NCI-H2227 (cell line): ENCODE measurements around the gene PLOD3.
"Not testable (repeated sequence)": the region's sequence is repeated elsewhere in the genome, so short reads cannot be mapped to it uniquely, and the experiment has no call there.

ENCODE experiments used
- DNase-seq: peaks from one replicate; lab custom pipeline; 2025; ENCODE audit not compliant: unreplicated experiment; lab: John Stamatoyannopoulos, UW

PLOD3 gene

GRCh38 chr7:101216001-101216859 lies 1.2 kb downstream of the PLOD3 start:
- DNase-seq: peak; percentile 44

DNA sequence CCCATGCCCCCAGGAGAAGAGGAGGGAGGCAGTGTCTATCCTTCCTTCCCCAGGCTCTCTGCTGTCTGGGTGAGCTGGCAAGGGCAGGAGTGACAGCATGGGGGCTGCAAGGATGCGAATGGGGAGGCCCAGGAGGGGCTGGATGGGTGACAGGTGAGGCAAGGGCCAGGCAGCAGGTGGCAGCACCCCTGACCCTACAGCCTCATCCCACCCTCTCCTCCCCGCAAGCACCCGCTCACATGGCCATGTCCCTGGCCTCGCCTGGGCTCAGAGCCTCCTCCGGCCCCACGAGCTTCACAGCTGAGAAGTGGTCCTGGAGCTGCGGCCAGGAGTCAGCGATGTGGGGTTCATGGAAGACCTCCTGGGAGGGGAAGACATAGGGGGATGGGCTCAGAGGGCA lies 5.4 kb downstream of the PLOD3 start:
- DNase-seq: no peak

- no peak for DNase-seq
Observed at GRCh38 chr7:101211501-101211900, 5.9 kb downstream of the PLOD3 start.

DNA sequence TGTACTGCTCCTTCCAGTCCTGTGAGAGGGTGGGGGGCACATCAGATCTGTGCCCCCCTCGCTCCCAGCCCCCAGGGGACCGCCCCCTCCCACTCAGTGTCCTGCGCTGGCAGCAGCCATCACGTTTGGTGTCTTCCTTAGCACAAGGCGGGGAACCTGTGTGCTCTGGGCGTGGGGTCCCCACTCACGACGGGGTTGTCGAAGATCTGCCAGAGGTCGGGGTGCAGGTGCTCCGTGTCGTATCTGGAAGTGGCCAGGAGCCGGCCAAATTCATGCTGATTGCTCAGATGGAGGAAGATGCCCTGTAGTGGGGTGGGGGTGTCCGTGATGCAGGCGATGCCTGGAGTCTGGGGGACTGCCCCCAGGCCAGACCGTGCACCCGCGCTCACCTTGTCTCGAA lies 7.2 kb downstream of the PLOD3 start:
- DNase-seq: no peak

DNA sequence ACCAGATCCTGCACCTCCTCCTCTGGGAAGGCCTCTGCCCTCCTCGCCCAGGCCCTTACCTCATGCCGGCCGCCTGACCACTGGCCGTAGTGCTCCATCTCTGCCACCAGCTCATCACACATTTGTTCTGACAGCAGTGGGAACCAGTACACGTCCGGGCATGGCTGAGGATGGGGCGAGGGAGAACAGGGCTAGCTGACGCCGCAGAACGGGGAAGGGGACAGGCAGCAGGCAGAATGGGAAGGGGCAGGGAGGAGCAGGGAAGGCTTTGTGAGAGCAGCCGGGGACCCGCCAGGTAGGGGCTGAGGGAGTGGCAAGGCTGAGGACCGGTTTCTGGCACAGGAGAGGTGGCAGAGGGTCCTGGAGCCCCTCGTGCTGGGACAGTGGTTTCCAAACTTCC lies 8.6 kb downstream of the PLOD3 start:
- DNase-seq: no peak

- DNase-seq: no peak
Observed at GRCh38 chr7:101207459-101207858, 9.9 kb downstream of the PLOD3 start.

DNA sequence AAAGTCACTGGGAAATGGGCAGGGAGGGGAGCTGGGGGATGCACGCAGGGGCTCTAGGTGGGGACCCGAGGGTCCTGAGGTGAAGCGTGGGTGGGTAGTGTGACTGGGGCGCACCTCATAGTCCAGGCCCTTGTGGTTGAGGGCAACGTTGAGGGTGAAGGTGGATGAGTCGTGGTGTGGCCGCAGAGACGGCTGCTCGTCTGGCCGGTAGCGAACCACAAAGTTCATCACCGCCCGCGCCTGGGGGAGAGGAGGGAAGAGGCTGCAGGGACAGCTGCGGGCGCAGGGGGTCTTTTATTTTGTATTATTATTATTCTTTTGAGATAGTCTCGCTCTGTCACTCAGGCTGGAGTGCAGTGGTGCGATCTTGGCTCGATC lies 10.7 kb downstream of the PLOD3 start:
- DNase-seq: no peak

DNA sequence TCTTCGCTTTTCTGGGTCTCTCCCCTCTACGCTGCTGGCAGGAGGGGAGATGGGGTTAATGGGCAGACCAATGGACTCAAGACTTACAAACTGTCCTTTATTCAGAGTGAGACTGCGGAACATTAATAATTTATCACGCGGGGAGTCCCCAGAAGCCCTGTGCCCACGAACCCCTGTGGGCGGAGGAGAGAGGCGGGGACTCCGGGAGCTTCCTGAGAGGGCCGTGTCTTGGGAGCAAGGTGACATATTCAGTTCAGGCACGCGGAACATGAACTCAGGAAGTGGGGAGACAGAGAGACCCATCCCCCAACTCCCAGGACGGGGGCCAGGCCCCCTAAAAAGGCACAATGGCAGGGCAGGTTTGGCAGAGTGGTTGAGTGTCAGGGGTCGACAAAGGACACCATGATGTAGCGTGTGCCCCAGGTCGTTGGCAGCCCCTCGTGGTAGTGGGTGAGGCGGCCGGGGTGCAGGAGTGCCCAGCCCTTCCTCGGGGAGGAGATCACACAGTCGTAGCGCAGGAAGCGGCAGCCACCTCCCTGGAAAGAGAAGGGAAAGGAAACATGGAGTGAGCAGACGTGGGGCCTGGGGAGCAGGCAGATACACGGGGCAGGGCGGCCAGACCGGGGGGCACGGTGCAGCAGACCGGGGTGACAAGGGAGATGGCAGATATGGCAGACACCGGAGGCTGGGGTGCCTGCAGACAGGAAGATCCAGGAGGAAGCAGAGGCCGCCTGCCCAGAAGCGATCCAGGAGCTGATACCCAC lies 11.3 kb downstream of the PLOD3 start:
- no peak for DNase-seq

GRCh38 chr7:101203740-101204738 lies 13.3 kb downstream of the PLOD3 start:
- not testable (repeated sequence) for DNase-seq

GRCh38 chr7:101202603-101202918 lies 14.8 kb downstream of the PLOD3 start:
- no peak for DNase-seq

DNA sequence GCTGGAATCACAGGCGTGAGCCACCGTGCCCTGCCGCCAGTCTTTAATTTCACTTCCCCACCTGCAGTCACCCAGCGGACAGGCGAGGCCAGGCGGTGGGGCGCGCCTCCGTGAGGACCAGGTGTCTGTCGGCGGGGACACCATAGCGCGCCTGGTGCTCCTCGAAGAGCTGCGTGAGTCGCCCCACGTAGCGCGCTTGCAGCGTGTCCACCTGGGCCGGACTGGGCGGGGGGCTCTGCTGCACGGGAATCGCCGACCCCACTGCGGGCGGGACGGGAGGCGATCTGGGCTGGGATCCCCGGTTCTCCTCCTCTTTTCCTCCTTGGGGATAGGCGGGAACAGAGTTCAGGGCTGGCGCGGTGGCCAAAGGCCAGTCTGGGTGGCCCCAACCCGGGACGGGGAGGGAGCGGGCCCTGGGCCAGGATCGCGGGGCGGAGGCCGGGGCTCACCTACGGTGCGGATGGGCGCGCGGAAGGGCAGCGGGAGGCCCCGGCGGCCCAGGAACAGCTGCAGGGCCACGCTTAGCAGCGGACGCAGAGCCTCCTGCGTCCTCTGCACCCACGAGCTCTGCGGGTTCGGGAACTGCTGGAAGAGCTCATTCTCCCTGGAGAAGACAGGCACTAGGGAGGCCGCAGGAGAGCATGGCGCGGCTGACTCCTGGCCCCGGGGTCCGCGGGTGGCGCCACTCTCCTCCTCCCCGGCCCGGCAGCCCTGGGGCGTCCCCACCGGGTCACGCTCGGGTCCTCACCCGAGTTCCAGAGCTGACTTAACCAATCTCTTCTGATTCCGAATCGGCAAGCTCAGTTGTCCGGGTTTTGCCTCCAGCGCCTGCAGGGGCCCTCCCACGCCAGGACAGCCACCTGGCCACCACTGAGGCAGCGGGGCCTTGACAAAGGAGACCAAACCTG lies 15.4 kb downstream of the PLOD3 start:
- DNase-seq: no peak

DNA sequence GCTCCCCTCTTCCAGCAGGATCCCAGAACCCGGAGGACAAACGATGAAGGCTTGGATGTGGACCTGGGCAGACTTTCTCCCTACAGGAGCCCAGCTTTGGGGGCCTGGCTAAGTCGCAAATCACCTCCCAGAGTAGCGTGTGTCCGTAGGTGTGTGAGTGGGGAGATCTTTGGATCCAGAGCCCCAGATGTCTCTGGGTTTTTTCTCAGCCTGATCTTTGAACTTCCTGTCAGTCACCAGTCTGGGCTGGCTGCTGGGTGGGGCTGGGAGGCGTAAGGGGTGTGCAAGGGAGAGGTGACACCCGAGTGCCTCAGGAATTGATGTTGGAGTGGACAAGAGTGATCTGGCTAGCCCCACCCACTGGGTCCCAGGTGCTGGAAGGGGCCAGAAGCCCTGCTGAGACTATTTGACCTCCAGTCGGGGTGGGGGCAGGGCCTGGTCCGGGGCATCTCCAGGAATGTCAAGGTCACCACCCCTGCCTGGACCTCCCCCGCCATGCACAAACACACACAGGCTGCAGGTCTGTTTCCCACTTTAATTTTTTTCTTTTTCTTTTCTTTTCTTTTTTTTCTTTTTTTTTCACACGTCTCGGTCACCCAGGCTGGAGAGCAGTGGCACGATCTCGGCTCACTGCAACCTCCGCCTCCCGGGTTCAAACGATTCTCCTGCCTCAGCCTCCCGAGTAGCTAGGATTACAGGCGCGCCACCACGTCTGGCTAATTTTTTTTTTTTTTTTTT lies 16.4 kb downstream of the PLOD3 start, which contains the start of gene MOGAT3:
TSS of gene MOGAT3 (minus strand) at position 175 of the 738 bp plus-strand sequence. CDS start 182 bp downstream, outside the sequence.
- no peak for DNase-seq

GRCh38 chr7:101200504-101200861 lies 16.9 kb downstream of the PLOD3 start:
- no peak for DNase-seq

DNA sequence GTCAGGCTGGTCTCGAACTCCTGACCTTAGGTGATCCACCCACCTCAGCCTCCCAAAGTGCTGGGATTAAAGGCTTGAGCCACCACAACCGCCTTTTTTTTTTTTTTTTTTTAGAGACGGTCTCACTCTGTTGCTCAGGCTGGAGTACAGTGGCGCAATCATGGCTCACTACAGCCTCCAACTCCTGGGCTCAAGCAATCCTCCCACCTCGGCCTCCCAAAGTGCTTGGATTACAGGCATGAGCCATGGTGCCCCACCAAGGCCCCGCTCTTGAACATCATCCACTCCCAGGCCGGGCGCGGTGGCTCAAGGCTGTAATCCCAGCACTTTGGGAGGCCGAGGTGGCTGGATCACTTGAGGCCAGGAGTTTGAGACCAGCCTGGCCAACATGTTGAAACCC lies 17.9 kb downstream of the PLOD3 start:
- not testable (repeated sequence) for DNase-seq

GRCh38 chr7:101198476-101198875 lies 18.9 kb downstream of the PLOD3 start:
- DNase-seq: no peak

GRCh38 chr7:101197991-101198390 lies 19.4 kb downstream of the PLOD3 start:
- DNase-seq: no peak

DNA sequence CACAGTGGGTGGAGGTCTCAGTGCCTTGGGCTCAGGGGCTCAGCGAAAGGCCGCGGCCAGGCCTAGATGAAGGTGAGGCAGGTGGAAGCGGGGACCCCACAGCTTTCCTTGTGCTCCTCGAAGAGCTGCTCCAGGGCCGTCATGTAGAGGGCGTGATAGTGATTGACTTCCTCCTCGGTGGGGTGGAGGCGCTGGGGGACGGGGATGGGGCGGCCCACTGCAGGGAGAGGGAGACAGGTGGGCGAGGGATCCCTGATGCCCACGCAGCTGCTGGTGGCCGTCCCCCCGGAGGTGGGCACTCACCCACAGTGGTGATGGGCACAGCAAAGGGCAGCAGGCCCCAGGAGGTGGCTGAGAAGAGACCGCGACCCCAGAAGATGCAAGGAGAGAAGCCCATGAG lies 21.5 kb downstream of the PLOD3 start:
- DNase-seq: no peak

DNA sequence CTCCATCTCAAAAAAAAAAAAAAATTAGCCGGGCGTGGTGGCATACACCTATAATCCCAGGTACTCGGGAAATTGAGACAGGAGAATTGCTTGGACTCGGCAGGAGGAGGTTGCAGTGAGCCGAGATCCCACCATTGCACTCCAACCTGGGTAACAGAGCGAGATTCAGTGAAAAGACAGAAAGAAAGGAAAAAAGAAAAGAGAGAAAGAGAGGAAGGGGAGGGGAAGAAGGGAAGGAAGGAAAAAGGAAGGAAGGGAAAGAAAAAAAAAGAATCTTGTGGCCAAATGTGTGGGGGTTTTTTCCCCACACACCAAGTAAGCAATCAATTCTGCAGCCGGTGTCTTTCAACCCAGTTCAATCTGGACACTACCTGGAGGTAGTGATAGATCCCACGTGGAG lies 28.3 kb downstream of the PLOD3 start:
- DNase-seq: no peak

DNA sequence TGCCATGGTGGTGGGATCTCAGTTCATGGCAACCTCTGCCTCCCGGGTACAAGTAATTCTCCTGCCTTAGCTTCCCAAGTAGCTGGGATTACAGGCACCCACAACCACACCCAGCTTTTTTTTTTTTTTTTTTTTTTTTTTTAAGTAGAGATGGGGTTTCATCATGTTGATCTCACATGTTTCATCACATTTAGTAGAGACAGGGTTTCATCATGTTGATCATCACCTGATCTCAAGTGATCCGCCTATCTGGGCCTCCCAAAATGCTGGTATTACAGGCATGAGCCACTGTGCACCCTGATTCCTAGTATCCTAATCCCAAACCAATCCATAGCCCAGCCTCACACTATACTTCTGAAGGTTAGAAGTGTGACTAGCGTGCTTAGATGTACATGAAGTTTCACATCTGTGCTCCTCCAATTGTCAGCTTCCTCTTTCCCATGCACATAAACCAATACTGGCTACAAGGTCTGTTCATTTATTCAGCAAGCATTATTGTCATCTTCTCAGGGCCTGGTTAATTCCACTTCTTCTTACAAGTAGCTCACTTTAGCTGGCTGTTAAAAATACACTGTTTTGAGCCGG lies 30.4 kb downstream of the PLOD3 start:
- no peak for DNase-seq
